IMR-90 (cell line): ENCODE results near the gene MYH1. TPM values are rescaled to one million over a fixed set of nuclear protein-coding genes. Genes with fewer than 3 reads are reported as not detected.

ENCODE experiments used
- ATAC-seq: fragments of 200-7000 bp; cut with Tn5 transposase; 2 replicates; pipeline ENCODE4 v1.9.1; 2020; ENCODE audit warnings: low read depth, mild to moderate bottlenecking, moderate library complexity
- BruUV-seq: library from RNA; stranded (reverse); fragments of 400-500 nt; replicated peaks from 2 replicates; lab custom pipeline; 2021; lab: Mats Ljungman, UMichigan
- CTCF ChIA-PET: fragments of 300-600 bp; formaldehyde crosslinking; extraction: SDS; loops from one replicate; lab custom pipeline; 2021; ENCODE audit warnings: antibody characterized with exemption; lab: Yijun Ruan, JAX
- POLR2A ChIA-PET: fragments of 300-600 bp; sonication (Branson Sonifier 250); formaldehyde crosslinking; loops from one replicate; lab custom pipeline; 2022; ENCODE audit warnings: antibody characterized with exemption; ENCODE audit not compliant: unreplicated experiment; lab: Charles Lee
- DNase-seq: peaks from one replicate; pipeline ENCODE4 v3.0.0; 2013
- H2AFZ ChIP-seq: replicated peaks from 2 replicates; pipeline ENCODE3; 2013; ENCODE audit warnings: low read length, mild to moderate bottlenecking; ENCODE audit not compliant: poor library complexity
- H2AK5ac ChIP-seq: 2 replicates; pipeline ENCODE4 v1.6.1; 2013; ENCODE audit warnings: low read depth, low read length, inconsistent platforms
- H2AK9ac ChIP-seq: replicated peaks from 2 replicates; pipeline ENCODE3; 2013; ENCODE audit warnings: mild to moderate bottlenecking, low read depth, low read length, moderate library complexity; ENCODE audit not compliant: poor library complexity
- H2BK120ac ChIP-seq: 2 replicates; pipeline ENCODE4 v1.6.1; 2013; ENCODE audit warnings: low read depth, low read length, inconsistent platforms
- H2BK15ac ChIP-seq: 3 replicates; pipeline ENCODE4 v1.6.1; 2013; ENCODE audit warnings: low read depth, low read length, inconsistent platforms
- H2BK20ac ChIP-seq: 2 replicates; pipeline ENCODE4 v1.6.1; 2013; ENCODE audit warnings: low read depth, mild to moderate bottlenecking, inconsistent platforms, low read length, moderate library complexity
- H2BK5ac ChIP-seq: 2 replicates; pipeline ENCODE4 v1.6.1; 2013; ENCODE audit warnings: mild to moderate bottlenecking, low read depth, low read length, inconsistent platforms; ENCODE audit not compliant: poor library complexity, severe bottlenecking
- H3K14ac ChIP-seq: replicated peaks from 2 replicates; pipeline ENCODE4 v1.6.1; 2013; ENCODE audit warnings: low read depth, low read length, inconsistent platforms
- H3K18ac ChIP-seq: 2 replicates; pipeline ENCODE4 v1.6.1; 2013; ENCODE audit warnings: low read depth, low read length, control low read depth
- H3K23ac ChIP-seq: 2 replicates; pipeline ENCODE4 v1.6.1; 2013; ENCODE audit warnings: low read depth, low read length, inconsistent platforms
- H3K27ac ChIP-seq: 2 replicates; pipeline ENCODE4 v1.5.1; 2013; ENCODE audit warnings: mild to moderate bottlenecking, control low read depth, low read length; ENCODE audit not compliant: insufficient read depth
- H3K27me3 ChIP-seq: 2 replicates; pipeline ENCODE4 v1.6.1; 2013; ENCODE audit warnings: low read length; ENCODE audit not compliant: control insufficient read depth, insufficient read depth
- H3K36me3 ChIP-seq: 2 replicates; pipeline ENCODE4 v1.6.1; 2013; ENCODE audit warnings: low read length, mixed read lengths; ENCODE audit not compliant: control insufficient read depth, insufficient read depth
- H3K4ac ChIP-seq: 2 replicates; pipeline ENCODE4 v1.6.1; 2013; ENCODE audit warnings: low read depth, low read length, inconsistent platforms
- H3K4me1 ChIP-seq: 2 replicates; pipeline ENCODE4 v1.6.1; 2013; ENCODE audit warnings: low read length, mixed read lengths; ENCODE audit not compliant: control insufficient read depth, insufficient read depth
- H3K4me2 ChIP-seq: 2 replicates; pipeline ENCODE4 v1.6.1; 2013; ENCODE audit warnings: low read depth, mild to moderate bottlenecking, control low read depth, low read length, moderate library complexity
- H3K4me3 ChIP-seq: 2 replicates; pipeline ENCODE4 v1.5.1; 2013; ENCODE audit warnings: low read depth, mild to moderate bottlenecking, control low read depth, low read length, moderate library complexity; ENCODE audit not compliant: insufficient read depth
- H3K56ac ChIP-seq: 2 replicates; pipeline ENCODE4 v1.6.1; 2013; ENCODE audit warnings: low read length, inconsistent platforms; ENCODE audit not compliant: insufficient read depth; ENCODE audit errors: extremely low read depth
- H3K79me1 ChIP-seq, 2 experiments: 2 replicates each; pipeline ENCODE4 v1.6.1; 2013; ENCODE audit warnings: low read length in 2 of 2, inconsistent platforms in 1 of 2, low read depth in 1 of 2
- H3K9ac ChIP-seq: 2 replicates; pipeline ENCODE4 v1.6.1; 2013; ENCODE audit warnings: low read depth, low read length, control low read depth
- H3K9me1 ChIP-seq: 2 replicates; pipeline ENCODE4 v1.6.1; 2013; ENCODE audit warnings: low read length, inconsistent platforms; ENCODE audit not compliant: insufficient read depth
- H3K9me3 ChIP-seq: 2 replicates; pipeline ENCODE4 v1.6.1; 2013; ENCODE audit warnings: low read length; ENCODE audit not compliant: control insufficient read depth, insufficient read depth
- H4K20me1 ChIP-seq: 2 replicates; pipeline ENCODE4 v1.6.1; 2013; ENCODE audit warnings: low read length, inconsistent platforms; ENCODE audit not compliant: insufficient read depth
- H4K5ac ChIP-seq: 2 replicates; pipeline ENCODE4 v1.6.1; 2013; ENCODE audit warnings: mild to moderate bottlenecking, low read depth, low read length, control low read depth
- H4K8ac ChIP-seq, 2 experiments: 2 replicates each; pipeline ENCODE4 v1.6.1; 2013; ENCODE audit warnings: low read depth in 2 of 2, low read length in 2 of 2, control low read depth in 1 of 2, inconsistent platforms in 1 of 2
- H4K91ac ChIP-seq: 2 replicates; pipeline ENCODE4 v1.6.1; 2013; ENCODE audit warnings: low read depth, low read length, inconsistent platforms; ENCODE audit not compliant: insufficient read depth
- BHLHE40 ChIP-seq: fragments of 150-350 bp; IDR thresholded peaks from 2 replicates; pipeline ENCODE4 v1.6.1; 2016; ENCODE audit warnings: mild to moderate bottlenecking, low read depth, low read length
- CEBPB ChIP-seq: IDR thresholded peaks from 2 replicates; pipeline ENCODE4 v1.6.1; 2012; ENCODE audit warnings: low read depth, low read length, improper control_type of control experiment
- CHD1 ChIP-seq: IDR thresholded peaks from 2 replicates; pipeline ENCODE4 v1.6.1; 2012; ENCODE audit warnings: low read depth, low read length, improper control_type of control experiment
- MAZ ChIP-seq: IDR thresholded peaks from 2 replicates; pipeline ENCODE4 v1.6.1; 2012; ENCODE audit warnings: low read depth, mild to moderate bottlenecking, low read length, improper control_type of control experiment, moderate library complexity, borderline replicate concordance
- MXI1 ChIP-seq: IDR thresholded peaks from 2 replicates; pipeline ENCODE4 v1.6.1; 2012; ENCODE audit warnings: low read depth, mild to moderate bottlenecking, low read length, moderate library complexity, borderline replicate concordance
- RFX5 ChIP-seq: IDR thresholded peaks from 2 replicates; pipeline ENCODE4 v1.8.0; 2012; ENCODE audit warnings: low read depth, mild to moderate bottlenecking, low read length, moderate library complexity
- SMC3 ChIP-seq: fragments of 150-350 bp; IDR thresholded peaks from 2 replicates; pipeline ENCODE4 v1.6.1; 2016; ENCODE audit warnings: low read depth, mild to moderate bottlenecking, antibody characterized with exemption, low read length, moderate library complexity
- WGBS, 2 experiments: methylation state at CpG; one replicate each; pipeline versions ENCODE4 v1.1.5 to v1.1.7; 2013; ENCODE audit warnings: missing lambda C conversion rate in 2 of 2; ENCODE audit not compliant: insufficient read length in 1 of 2; ENCODE audit errors: extremely low coverage in 2 of 2; 5-methylcytosine and 5-hydroxymethylcytosine counted together
- dilution Hi-C: fragments of 300-500 bp; cut with HindIII; formaldehyde crosslinking; loops from one replicate; pipeline ENCODE4 v1.14.3; 2018; ENCODE audit warnings: low sequenced_read_pairs; ENCODE audit not compliant: unreplicated experiment
- in situ Hi-C: fragments of 300-500 bp; cut with MboI; formaldehyde crosslinking; loops from 3 replicates; pipeline ENCODE4 v1.14.3; 2019; ENCODE audit warnings: low sequenced_read_pairs, inconsistent platforms, mixed read lengths
- intact Hi-C: fragments of 100-400 bp; cut with micrococcal nuclease; formaldehyde crosslinking; loops from 2 replicates; pipeline ENCODE4 v1.10.0; 2022
- polyA plus RNA-seq, 3 experiments: library from polyadenylated mRNA; depleted of rRNA; stranded (reverse); fragments of >200 nt; gene quantifications; 2 replicates each; pipeline ENCODE4 v1.2.3, GENCODE V29; 2012; ENCODE audit warnings: low replicate concordance in 1 of 3
- total RNA-seq: library from RNA; depleted of rRNA; stranded (reverse); fragments of >200 nt; gene quantifications from 2 replicates; pipeline ENCODE4 v1.2.3, GENCODE V29; 2012
- TF ChIP-seq, protein P1 (sequence below): fragments of 150-350 bp; IDR thresholded peaks from 2 replicates; pipeline ENCODE4 v1.6.1; 2017; ENCODE audit warnings: mild to moderate bottlenecking, antibody characterized with exemption, low read length, low read depth

MYH1 gene
- total and polyA plus RNA-seq, 2 of the 4 experiments (the other 2 are of a cell fraction) = not detected

DNA sequence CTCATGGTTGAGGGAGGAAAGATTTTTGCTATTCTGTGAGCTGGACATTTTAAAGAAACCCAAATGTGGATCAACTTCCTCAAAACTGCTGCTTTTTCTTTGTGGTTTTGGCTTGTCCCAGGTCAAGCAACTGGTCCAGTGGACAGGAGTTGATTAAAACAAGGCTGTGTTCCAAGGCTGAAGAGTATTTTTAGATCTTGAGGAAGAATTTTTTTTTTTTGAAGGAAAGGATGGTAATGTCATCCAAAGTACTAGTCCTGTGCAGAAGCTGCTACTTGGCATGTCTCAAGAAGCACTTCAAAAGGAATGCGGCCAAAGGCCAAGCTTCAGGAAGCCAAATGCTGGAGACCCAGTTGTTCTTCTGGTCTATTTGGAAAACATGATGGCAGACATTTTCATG, 39.1 kb upstream of the MYH1 start:
- POLR2A ChIA-PET = no interaction called here
- dilution Hi-C loops (no loop called here), intact Hi-C loops (no loop called here), in situ Hi-C loops (no loop called here)
- peaks cover 2% of the 10 kb centered on the region; the same call in 1 of the 2 replicates for H3K9me3 ChIP-seq
- H4K5ac ChIP-seq = no peak overlapping the region
- H3K4me3 ChIP-seq = no peak overlapping the region
- H3K18ac ChIP-seq = no peak overlapping the region
- H3K27ac ChIP-seq = no peak overlapping the region
- H3K27me3 ChIP-seq = no peaks in the 10 kb centered on the region
- no peak overlapping the region for H3K9ac ChIP-seq
- no peak overlapping the region for H2AK9ac ChIP-seq
- no TSS peak for BruUV-seq
- H3K56ac ChIP-seq = no peak overlapping the region
- H3K4ac ChIP-seq = no peak overlapping the region
- H3K36me3 ChIP-seq = no peaks in the 10 kb centered on the region
- H2AFZ ChIP-seq = no peak overlapping the region
- H3K23ac ChIP-seq = no peak overlapping the region
- 100% methylated on average over 1 of the region's 1 CpG; no CpG with 5 or more reads in 1 of the 2 experiments for WGBS, 2 experiments
- no peak for DNase-seq
- no peak overlapping the region for H3K14ac ChIP-seq
- no peaks in the 10 kb centered on the region for H3K79me1 ChIP-seq
- no peak overlapping the region for H2BK20ac ChIP-seq
- no peak overlapping the region for H2AK5ac ChIP-seq
- ATAC-seq = no peak
- H2BK15ac ChIP-seq = no peak overlapping the region
- no peak overlapping the region for H2BK5ac ChIP-seq
- H4K91ac ChIP-seq = no peak overlapping the region
- H2BK120ac ChIP-seq = no peak overlapping the region
- TF ChIP-seq MXI1 = no peak
- TF ChIP-seq, protein P1, sequence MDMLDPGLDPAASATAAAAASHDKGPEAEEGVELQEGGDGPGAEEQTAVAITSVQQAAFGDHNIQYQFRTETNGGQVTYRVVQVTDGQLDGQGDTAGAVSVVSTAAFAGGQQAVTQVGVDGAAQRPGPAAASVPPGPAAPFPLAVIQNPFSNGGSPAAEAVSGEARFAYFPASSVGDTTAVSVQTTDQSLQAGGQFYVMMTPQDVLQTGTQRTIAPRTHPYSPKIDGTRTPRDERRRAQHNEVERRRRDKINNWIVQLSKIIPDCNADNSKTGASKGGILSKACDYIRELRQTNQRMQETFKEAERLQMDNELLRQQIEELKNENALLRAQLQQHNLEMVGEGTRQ = no peak
- no peak for TF ChIP-seq RFX5
- TF ChIP-seq SMC3 = no peak
- TF ChIP-seq BHLHE40 = no peak
- no peak for TF ChIP-seq CEBPB
- no peak for TF ChIP-seq MAZ
- TF ChIP-seq CHD1 = no peak
- no peak overlapping the region for H3K4me2 ChIP-seq
- H3K9me1 ChIP-seq = no peaks in the 10 kb centered on the region
- H4K20me1 ChIP-seq = no peaks in the 10 kb centered on the region
- H3K4me1 ChIP-seq = no peaks in the 10 kb centered on the region
- CTCF ChIA-PET = no interaction called here
- H4K8ac ChIP-seq = no peak overlapping the region
